Measurements from ENCODE around the gene GSKIP.

DNA sequence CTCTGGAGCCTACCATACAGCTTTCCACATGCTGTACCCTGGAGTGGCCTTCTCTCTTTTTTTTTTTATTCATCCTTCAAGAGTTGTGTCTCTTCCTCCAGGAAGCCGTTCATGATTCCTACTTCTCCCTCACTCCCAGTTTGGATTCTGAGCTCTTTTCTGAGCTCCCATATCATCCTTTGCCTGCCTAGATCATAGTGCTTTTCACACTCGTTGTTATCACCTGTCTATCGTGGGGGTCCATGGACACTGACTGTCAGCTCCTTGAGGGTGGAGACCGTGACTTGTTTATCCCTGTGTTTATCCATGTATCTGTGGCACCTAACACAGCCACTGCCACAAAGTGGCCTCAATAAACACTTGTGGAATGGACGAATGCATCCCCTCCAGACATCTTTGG lies 35.6 kb downstream of the GSKIP start:
- TF ChIP-seq POLR2AphosphoS5 (IDR thresholded peaks at IDR 0.05; ENCODE audit: low read depth) = no peak
- TF ChIP-seq, protein P1, sequence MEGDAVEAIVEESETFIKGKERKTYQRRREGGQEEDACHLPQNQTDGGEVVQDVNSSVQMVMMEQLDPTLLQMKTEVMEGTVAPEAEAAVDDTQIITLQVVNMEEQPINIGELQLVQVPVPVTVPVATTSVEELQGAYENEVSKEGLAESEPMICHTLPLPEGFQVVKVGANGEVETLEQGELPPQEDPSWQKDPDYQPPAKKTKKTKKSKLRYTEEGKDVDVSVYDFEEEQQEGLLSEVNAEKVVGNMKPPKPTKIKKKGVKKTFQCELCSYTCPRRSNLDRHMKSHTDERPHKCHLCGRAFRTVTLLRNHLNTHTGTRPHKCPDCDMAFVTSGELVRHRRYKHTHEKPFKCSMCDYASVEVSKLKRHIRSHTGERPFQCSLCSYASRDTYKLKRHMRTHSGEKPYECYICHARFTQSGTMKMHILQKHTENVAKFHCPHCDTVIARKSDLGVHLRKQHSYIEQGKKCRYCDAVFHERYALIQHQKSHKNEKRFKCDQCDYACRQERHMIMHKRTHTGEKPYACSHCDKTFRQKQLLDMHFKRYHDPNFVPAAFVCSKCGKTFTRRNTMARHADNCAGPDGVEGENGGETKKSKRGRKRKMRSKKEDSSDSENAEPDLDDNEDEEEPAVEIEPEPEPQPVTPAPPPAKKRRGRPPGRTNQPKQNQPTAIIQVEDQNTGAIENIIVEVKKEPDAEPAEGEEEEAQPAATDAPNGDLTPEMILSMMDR (conservative IDR thresholded peaks at IDR 0.05; ENCODE audit: low read depth in 2 of 2) = no peak
- TF ChIP-seq EZH2phosphoT487 (IDR thresholded peaks at IDR 0.05; ENCODE audit: unreplicated experiment) = no peak
- TF ChIP-seq, protein P2, sequence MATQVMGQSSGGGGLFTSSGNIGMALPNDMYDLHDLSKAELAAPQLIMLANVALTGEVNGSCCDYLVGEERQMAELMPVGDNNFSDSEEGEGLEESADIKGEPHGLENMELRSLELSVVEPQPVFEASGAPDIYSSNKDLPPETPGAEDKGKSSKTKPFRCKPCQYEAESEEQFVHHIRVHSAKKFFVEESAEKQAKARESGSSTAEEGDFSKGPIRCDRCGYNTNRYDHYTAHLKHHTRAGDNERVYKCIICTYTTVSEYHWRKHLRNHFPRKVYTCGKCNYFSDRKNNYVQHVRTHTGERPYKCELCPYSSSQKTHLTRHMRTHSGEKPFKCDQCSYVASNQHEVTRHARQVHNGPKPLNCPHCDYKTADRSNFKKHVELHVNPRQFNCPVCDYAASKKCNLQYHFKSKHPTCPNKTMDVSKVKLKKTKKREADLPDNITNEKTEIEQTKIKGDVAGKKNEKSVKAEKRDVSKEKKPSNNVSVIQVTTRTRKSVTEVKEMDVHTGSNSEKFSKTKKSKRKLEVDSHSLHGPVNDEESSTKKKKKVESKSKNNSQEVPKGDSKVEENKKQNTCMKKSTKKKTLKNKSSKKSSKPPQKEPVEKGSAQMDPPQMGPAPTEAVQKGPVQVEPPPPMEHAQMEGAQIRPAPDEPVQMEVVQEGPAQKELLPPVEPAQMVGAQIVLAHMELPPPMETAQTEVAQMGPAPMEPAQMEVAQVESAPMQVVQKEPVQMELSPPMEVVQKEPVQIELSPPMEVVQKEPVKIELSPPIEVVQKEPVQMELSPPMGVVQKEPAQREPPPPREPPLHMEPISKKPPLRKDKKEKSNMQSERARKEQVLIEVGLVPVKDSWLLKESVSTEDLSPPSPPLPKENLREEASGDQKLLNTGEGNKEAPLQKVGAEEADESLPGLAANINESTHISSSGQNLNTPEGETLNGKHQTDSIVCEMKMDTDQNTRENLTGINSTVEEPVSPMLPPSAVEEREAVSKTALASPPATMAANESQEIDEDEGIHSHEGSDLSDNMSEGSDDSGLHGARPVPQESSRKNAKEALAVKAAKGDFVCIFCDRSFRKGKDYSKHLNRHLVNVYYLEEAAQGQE (IDR thresholded peaks at IDR 0.05; ENCODE audit: unreplicated experiment) = no peak
- no peak for TF ChIP-seq EZH2 (IDR thresholded peaks at IDR 0.05; ENCODE audit: low read depth, unreplicated experiment)
- no peak for TF ChIP-seq JUNB (IDR thresholded peaks at IDR 0.05; ENCODE audit: unreplicated experiment)
- TF ChIP-seq ZNF114 (CRISPR knock-in tag; IDR thresholded peaks at IDR 0.05) = no peak
